Breast epithelium (tissue), 4 donors: ENCODE results near the gene ZNF609. TPM values are rescaled to one million over a fixed set of nuclear protein-coding genes. Genes with fewer than 3 reads are reported as not detected.

ENCODE experiments used
- DNase-seq, 2 donors: peaks; one replicate each; pipeline ENCODE4 v3.0.0-alpha.2; 2019; ENCODE audit warnings: low spot score in 2 of 2
- H3K27ac ChIP-seq, 2 donors: fragments of 200-600 bp; sonication (generic) in 1 of 2; one replicate each; pipeline ENCODE4 v1.5.1; 2016 to 2019; ENCODE audit warnings: mild to moderate bottlenecking in 1 of 2
- H3K27me3 ChIP-seq, 2 donors: fragments of 200-600 bp; sonication (generic) in 1 of 2; one replicate each; pipeline versions ENCODE4 v1.5.1 to v1.6.0; 2017 to 2019; ENCODE audit warnings: control low read depth in 1 of 2, mild to moderate bottlenecking in 1 of 2
- H3K36me3 ChIP-seq: fragments of 200-600 bp; one replicate; pipeline ENCODE4 v1.5.1; 2019
- H3K4me1 ChIP-seq, 2 donors: fragments of 200-600 bp; sonication (generic); one replicate each; pipeline ENCODE4 v1.5.1; 2016 to 2019; ENCODE audit warnings: control low read depth in 1 of 2
- H3K4me3 ChIP-seq, 3 donors: fragments of 200-600 bp; sonication (generic); 1 replicate in 2 of 3; 2 replicates in 1 of 3; pipeline ENCODE4 v1.5.1; 2016 to 2019; ENCODE audit warnings: mild to moderate bottlenecking in 3 of 3, moderate library complexity in 2 of 3
- H3K9me3 ChIP-seq, 2 donors: fragments of 200-600 bp; sonication (generic) in 1 of 2; one replicate each; pipeline ENCODE4 v1.5.1; 2016 to 2019; ENCODE audit warnings: control low read depth in 1 of 2
- POLR2A ChIP-seq: fragments of 450-650 bp; IDR thresholded peaks from one replicate; pipeline ENCODE4 v1.6.1; 2016; ENCODE audit warnings: antibody characterized with exemption, mild to moderate bottlenecking, moderate library complexity
- POLR2AphosphoS5 ChIP-seq, 3 donors: sonication (generic); formaldehyde crosslinking; IDR thresholded peaks; one replicate each; pipeline ENCODE4 v1.6.1; 2017; ENCODE audit warnings: antibody characterized with exemption in 3 of 3
- intact Hi-C: fragments of 100-400 bp; cut with DNase I; formaldehyde crosslinking; loops from one replicate; pipeline ENCODE4 v1.15.1; 2023; ENCODE audit warnings: low total_unique reads
- total RNA-seq, 3 donors: library from RNA; depleted of rRNA; stranded (reverse); fragments of >200 nt; gene quantifications; one replicate each; pipeline ENCODE4 v1.1.0, GENCODE V29; 2016
- TF ChIP-seq, protein P1 (sequence below), 3 donors: fragments of 450-650 bp; IDR thresholded peaks; one replicate each; pipeline ENCODE4 v1.5.1; 2016 to 2017; ENCODE audit warnings: antibody characterized with exemption in 3 of 3, mild to moderate bottlenecking in 3 of 3, moderate library complexity in 3 of 3

The ZNF609 gene
- total RNA-seq, 3 donors from 2014 or later, result 22.9 to 32.1 (median 29.2) TPM

GRCh38 chr15:64438653-64439447, 21.5 kb upstream of the ZNF609 start:
- Histone ChIP-seq H3K9me3 (no peaks in the 10 kb centered on the region), H3K27me3 (no peaks in the 10 kb centered on the region), H3K27ac (no peak overlapping the region), H3K4me3 (no peak overlapping the region), H3K36me3 (no peaks in the 10 kb centered on the region), H3K4me1 (peaks cover 3 to 4% of the 10 kb centered on the region in 2 donors)
- intact Hi-C loops, result loop anchor here (10.0 kb wide), 1 partner anchor 236 kb away; no protein-coding TSS in a partner anchor
- TF ChIP-seq, protein P1, sequence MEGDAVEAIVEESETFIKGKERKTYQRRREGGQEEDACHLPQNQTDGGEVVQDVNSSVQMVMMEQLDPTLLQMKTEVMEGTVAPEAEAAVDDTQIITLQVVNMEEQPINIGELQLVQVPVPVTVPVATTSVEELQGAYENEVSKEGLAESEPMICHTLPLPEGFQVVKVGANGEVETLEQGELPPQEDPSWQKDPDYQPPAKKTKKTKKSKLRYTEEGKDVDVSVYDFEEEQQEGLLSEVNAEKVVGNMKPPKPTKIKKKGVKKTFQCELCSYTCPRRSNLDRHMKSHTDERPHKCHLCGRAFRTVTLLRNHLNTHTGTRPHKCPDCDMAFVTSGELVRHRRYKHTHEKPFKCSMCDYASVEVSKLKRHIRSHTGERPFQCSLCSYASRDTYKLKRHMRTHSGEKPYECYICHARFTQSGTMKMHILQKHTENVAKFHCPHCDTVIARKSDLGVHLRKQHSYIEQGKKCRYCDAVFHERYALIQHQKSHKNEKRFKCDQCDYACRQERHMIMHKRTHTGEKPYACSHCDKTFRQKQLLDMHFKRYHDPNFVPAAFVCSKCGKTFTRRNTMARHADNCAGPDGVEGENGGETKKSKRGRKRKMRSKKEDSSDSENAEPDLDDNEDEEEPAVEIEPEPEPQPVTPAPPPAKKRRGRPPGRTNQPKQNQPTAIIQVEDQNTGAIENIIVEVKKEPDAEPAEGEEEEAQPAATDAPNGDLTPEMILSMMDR (IDR thresholded peaks at IDR 0.05), result no peak
- TF ChIP-seq POLR2A, result no peak
- TF ChIP-seq POLR2AphosphoS5 (IDR thresholded peaks at IDR 0.05), result no peak
- DNase-seq, result no peak

- no peak for DNase-seq
- intact Hi-C loops, result no loop called here
- H3K4me3 ChIP-seq, result no peak overlapping the region
Observed at GRCh38 chr15:64441852-64442251, 18.5 kb upstream of the ZNF609 start.

GRCh38 chr15:64443016-64443415, 17.4 kb upstream of the ZNF609 start:
- intact Hi-C loops, result no loop called here
- H3K4me1 ChIP-seq, result peaks cover 3 to 4% of the 10 kb centered on the region in 2 donors
- TF ChIP-seq POLR2A (no peak), POLR2AphosphoS5 (IDR thresholded peaks at IDR 0.05) (no peak)
- no peaks in the 10 kb centered on the region for H3K9me3 ChIP-seq
- H3K36me3 ChIP-seq, result no peaks in the 10 kb centered on the region
- no peak for DNase-seq
- peak overlapping the region; percentile 72 for H3K27ac ChIP-seq
- no peaks in the 10 kb centered on the region for H3K27me3 ChIP-seq
- no peak overlapping the region for H3K4me3 ChIP-seq

More at GRCh38 chr15:64441852-64442251, 18.5 kb upstream of the ZNF609 start:
- H3K27me3 ChIP-seq, result no peaks in the 10 kb centered on the region
- no peaks in the 10 kb centered on the region for H3K9me3 ChIP-seq
- H3K36me3 ChIP-seq, result no peaks in the 10 kb centered on the region
- H3K4me1 ChIP-seq, result peaks cover 3 to 4% of the 10 kb centered on the region in 2 donors
- H3K27ac ChIP-seq, result no peak overlapping the region
- TF ChIP-seq POLR2A (no peak), POLR2AphosphoS5 (IDR thresholded peaks at IDR 0.05) (no peak)
- TF ChIP-seq, protein P1 (IDR thresholded peaks at IDR 0.05), result no peak

GRCh38 chr15:64443747-64444621, 16.4 kb upstream of the ZNF609 start:
- TF ChIP-seq POLR2AphosphoS5 (IDR thresholded peaks at IDR 0.05) (no peak), POLR2A (no peak)
- TF ChIP-seq, protein P1 (IDR thresholded peaks at IDR 0.05), result no peak
- no peaks in the 10 kb centered on the region for H3K36me3 ChIP-seq
- no peaks in the 10 kb centered on the region for H3K27me3 ChIP-seq
- no peak for DNase-seq
- H3K4me3 ChIP-seq, result no peak overlapping the region
- H3K27ac ChIP-seq, result peak overlapping the region; percentile 72
- intact Hi-C loops, result no loop called here
- H3K4me1 ChIP-seq, result peaks cover 3 to 4% of the 10 kb centered on the region in 2 donors
- no peaks in the 10 kb centered on the region for H3K9me3 ChIP-seq

DNA sequence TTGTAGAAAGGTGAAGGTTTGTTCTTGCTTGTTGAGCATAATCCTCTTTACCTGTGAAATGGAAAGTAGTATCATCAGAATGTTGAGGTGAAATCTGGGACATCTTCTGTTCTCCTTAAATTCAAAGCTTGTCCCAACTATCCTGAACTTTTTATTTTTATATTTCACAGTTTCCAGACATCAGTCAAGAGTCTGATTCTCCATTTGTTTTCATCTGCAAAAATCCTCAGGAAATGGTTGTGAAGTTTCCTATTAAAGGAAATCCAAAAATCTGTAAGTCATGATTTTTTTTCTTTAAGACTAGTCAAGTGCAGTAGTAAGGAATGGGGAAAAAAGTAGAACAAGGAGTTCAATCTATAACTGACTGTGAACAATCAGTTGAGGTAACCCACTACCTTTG, 15.5 kb upstream of the ZNF609 start:
- peak overlapping the region in 1 of 2 donors; percentile 72 for H3K27ac ChIP-seq
- DNase-seq, result no peak
- intact Hi-C loops, result no loop called here

More for the DNA sequence above, 15.5 kb upstream of the ZNF609 start:
- no peaks in the 10 kb centered on the region for H3K36me3 ChIP-seq
- H3K4me1 ChIP-seq, result peaks cover 3 to 4% of the 10 kb centered on the region in 2 donors
- no peak overlapping the region for H3K4me3 ChIP-seq
- TF ChIP-seq POLR2AphosphoS5 (IDR thresholded peaks at IDR 0.05) (no peak), POLR2A (no peak)
- TF ChIP-seq, protein P1 (IDR thresholded peaks at IDR 0.05), result no peak
- no peaks in the 10 kb centered on the region for H3K9me3 ChIP-seq
- H3K27me3 ChIP-seq, result no peaks in the 10 kb centered on the region
